HUES6 (cell line): ENCODE results near the gene CATSPERD.
"Not testable (repeated sequence)": the region's sequence is repeated elsewhere in the genome, so short reads cannot be mapped to it uniquely, and the experiment has no call there.

Experiments
- H3K27ac ChIP-seq: 2 replicates; pipeline ENCODE4 v1.7.0; 2013; ENCODE audit warnings: low read depth, mild to moderate bottlenecking, low read length, inconsistent platforms
- H3K27me3 ChIP-seq: 2 replicates; pipeline ENCODE4 v1.6.1; 2013; ENCODE audit warnings: low read length; ENCODE audit not compliant: control insufficient read depth, insufficient read depth
- H3K36me3 ChIP-seq: 2 replicates; pipeline ENCODE4 v1.6.1; 2013; ENCODE audit warnings: low read length; ENCODE audit not compliant: control insufficient read depth, insufficient read depth
- H3K4me1 ChIP-seq: 2 replicates; pipeline ENCODE4 v1.6.1; 2013; ENCODE audit warnings: low read length; ENCODE audit not compliant: control insufficient read depth, insufficient read depth
- H3K4me3 ChIP-seq: 2 replicates; pipeline ENCODE4 v1.5.1; 2013; ENCODE audit warnings: low read depth, low read length
- H3K9ac ChIP-seq: one replicate; pipeline ENCODE4 v1.6.1; 2013; ENCODE audit warnings: mild to moderate bottlenecking, low read length
- H3K9me3 ChIP-seq: 2 replicates; pipeline ENCODE4 v1.6.1; 2013; ENCODE audit warnings: low read depth, low read length; ENCODE audit not compliant: control insufficient read depth, insufficient read depth

The CATSPERD gene

DNA sequence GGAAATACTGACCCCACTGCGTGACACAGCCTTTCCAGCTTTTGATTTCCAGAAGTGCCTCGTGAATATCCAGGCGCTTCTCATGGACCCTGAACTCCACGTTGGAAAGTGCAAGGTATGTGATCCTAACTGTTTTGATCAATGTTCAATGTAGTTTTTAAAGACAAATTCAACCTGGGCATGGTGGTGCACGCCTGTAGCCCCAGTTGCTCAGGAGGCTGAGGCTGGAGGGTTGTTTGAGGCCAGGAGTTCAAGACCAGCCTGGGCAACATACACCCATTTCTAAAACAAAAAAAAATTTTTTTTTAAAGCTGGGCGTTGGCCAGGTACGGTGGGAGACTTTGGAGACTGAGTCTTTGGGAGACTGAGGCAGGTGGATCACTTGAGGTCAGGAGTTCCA, 31.3 kb downstream of the CATSPERD start:
- Histone ChIP-seq H3K4me1 (no peaks in the 10 kb centered on the region), H3K9me3 (no peaks in the 10 kb centered on the region), H3K9ac (no peak overlapping the region), H3K4me3 (no peak overlapping the region), H3K27me3 (no peaks in the 10 kb centered on the region), H3K27ac (no peak overlapping the region), H3K36me3 (no peaks in the 10 kb centered on the region)

DNA sequence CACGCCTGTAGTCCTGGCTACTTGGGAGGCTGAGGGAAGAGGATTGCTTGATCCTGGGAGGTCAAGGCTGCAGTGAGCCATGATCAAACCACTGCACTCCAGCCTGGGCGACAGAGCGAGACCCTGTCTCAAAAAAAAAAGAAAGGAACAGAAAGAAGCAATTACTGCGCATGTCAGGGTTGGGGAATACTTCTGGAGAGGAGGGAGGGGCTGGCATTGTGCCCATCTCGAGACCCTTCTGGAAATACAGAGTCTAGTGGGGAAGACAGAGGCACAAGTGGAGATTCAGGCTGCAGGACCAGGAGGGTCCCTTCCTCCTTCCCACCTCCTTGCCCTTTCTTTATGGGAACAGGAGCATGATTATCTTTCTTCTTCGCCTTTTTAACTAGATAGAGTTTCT, 33.3 kb downstream of the CATSPERD start:
- Histone ChIP-seq H3K4me3 (no peak overlapping the region), H3K27ac (no peak overlapping the region), H3K9me3 (no peaks in the 10 kb centered on the region), H3K4me1 (no peaks in the 10 kb centered on the region), H3K36me3 (no peaks in the 10 kb centered on the region), H3K27me3 (no peaks in the 10 kb centered on the region), H3K9ac (no peak overlapping the region)

DNA sequence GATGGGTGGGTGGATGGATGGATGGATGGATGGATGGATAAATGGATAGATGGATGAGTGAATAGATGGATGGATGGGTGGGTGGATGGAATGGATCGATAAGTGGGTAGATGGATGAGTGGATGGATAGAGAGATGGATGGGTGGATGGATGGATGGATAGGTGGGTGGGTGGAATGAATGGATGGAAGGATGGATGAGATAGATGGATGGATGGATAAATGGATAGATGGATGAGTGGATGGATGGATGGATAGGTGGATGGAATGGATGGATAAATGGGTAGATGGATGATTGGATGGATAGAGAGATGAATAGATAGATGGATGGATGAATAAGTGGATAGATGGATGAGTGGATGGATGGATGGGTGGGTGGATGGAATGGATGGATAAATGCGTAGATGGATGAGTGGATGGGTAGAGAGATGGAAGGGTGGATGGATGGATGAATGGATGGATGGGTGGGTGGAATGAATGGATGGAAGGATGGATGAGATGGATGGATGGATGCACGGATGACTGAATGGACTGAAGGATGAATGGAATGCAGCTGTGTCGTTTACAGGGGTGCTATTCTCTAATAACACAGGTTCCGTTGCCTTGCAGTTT, 42.3 kb downstream of the CATSPERD start:
- Histone ChIP-seq H3K27me3 (no peaks in the 10 kb centered on the region), H3K27ac (no peak overlapping the region), H3K36me3 (no peaks in the 10 kb centered on the region), H3K4me1 (no peaks in the 10 kb centered on the region), H3K9ac (no peak overlapping the region), H3K9me3 (no peaks in the 10 kb centered on the region), H3K4me3 (no peak overlapping the region)

DNA sequence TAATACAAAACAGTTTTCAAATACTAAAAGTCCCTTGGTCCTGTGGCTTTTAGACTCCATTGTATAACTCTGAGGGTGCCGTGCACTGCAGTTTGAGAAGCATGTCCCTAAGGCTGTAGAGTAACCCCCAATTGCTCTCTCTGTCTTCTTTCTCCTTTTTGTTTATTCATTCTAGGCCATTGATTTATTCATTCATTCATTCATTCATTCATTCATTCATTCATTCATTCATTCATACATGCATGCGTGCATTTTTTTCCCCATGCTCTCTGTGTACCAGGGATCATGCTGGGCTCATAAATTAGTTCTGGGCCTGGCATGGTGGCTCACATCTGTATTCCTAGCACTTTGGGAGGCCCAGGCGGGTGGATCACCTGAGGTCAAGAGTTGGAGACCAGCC, 44.8 kb downstream of the CATSPERD start:
- no peak overlapping the region for H3K9ac ChIP-seq
- H3K36me3 ChIP-seq: no peaks in the 10 kb centered on the region
- no peaks in the 10 kb centered on the region for H3K4me1 ChIP-seq
- no peaks in the 10 kb centered on the region for H3K27me3 ChIP-seq
- no peaks in the 10 kb centered on the region for H3K9me3 ChIP-seq
- no peak overlapping the region for H3K4me3 ChIP-seq
- H3K27ac ChIP-seq: no peak overlapping the region

DNA sequence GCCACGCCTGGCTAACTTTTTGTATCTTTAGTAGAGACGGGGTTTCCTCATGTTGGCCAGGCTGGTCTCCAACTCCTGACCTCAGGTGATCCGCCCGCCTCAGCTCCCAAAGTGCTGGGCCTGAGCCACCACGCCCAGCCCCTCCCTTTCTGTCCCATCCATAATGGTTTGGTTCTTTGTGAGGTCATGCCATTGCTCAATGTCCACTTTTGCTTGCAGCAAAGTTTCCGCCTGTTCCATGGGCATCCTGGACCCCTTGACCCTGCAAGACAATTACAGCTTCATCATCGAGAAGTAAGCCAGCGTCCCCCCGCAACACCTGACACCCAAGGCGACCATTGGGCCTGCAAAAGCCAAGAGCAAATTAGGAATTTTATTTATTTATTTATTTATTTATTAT, 47.5 kb downstream of the CATSPERD start:
- no peak overlapping the region for H3K9ac ChIP-seq
- no peak overlapping the region for H3K27ac ChIP-seq
- no peak overlapping the region for H3K4me3 ChIP-seq
- H3K4me1 ChIP-seq: no peaks in the 10 kb centered on the region
- no peaks in the 10 kb centered on the region for H3K36me3 ChIP-seq
- no peaks in the 10 kb centered on the region for H3K27me3 ChIP-seq
- no peaks in the 10 kb centered on the region for H3K9me3 ChIP-seq

DNA sequence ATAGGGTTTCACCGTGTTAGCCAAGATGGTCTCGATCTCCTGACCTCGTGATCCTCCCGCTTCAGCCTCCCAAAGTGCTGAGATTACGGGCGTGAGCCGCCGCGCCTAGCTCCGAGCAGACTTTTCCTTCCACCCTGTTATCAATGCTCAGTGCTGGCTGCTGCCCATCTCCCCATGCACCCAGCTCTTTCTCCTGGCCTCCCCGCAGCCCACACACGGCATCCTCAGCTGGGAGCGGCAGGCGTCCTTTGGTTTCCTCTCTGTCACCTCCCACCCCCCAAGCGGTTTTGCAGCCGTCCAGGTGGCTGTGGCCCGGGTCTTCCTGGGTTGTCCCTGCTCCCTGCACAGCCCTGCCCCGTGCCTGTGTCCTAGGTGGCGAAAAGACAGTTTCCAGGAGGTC, 52.0 kb downstream of the CATSPERD start:
- H3K27me3 ChIP-seq: no peaks in the 10 kb centered on the region
- H3K9me3 ChIP-seq: peaks cover 2% of the 10 kb centered on the region; the same call in 1 of the 2 replicates
- H3K4me3 ChIP-seq: no peak overlapping the region
- no peak overlapping the region for H3K9ac ChIP-seq
- H3K27ac ChIP-seq: no peak overlapping the region
- no peaks in the 10 kb centered on the region for H3K36me3 ChIP-seq
- no peaks in the 10 kb centered on the region for H3K4me1 ChIP-seq

DNA sequence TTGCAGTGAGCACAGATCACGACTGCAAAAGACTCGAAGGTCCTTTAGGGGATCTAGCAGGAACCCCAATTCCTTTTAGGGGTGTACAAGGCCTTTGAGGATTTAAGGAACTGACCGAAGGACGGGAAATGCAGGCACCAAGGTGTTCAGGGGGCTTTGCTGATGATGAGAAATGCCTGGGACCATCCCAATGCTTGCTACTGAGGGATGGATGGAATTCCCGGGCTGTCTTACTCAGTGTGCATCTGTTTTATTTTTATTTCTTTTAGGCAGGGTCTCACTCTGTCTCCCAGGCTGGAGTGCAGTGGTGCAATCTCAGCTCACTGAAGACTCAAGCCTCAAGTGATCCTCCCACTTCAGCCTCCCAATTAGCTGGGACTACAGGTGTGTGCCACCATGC, 52.8 kb downstream of the CATSPERD start:
- Histone ChIP-seq H3K27ac (no peak overlapping the region), H3K9ac (no peak overlapping the region)

DNA sequence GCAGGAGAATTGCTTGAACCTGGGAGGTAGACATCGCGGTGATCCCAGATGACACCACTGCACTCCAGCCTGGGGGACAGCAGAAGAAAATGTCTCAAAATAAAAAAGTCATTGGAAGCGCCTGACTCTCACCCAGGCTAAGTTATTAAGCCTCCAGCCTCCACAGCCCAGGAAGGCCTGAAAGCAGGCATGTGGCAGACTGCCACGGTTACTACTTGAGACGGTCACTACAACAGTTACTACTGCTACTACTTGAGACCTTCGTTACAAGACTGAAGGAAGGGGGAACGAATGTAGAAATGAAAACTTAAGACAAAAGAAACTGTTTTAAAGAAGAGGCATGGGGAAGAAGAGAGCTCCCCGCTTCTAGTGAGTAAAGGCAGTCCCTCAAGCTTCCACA, 54.5 kb downstream of the CATSPERD start:
- H3K4me3 ChIP-seq: no peak overlapping the region
- H3K36me3 ChIP-seq: no peaks in the 10 kb centered on the region
- H3K4me1 ChIP-seq: no peaks in the 10 kb centered on the region
- peaks cover 2% of the 10 kb centered on the region; the same call in 1 of the 2 replicates for H3K9me3 ChIP-seq
- H3K9ac ChIP-seq: no peak overlapping the region
- no peak overlapping the region for H3K27ac ChIP-seq
- H3K27me3 ChIP-seq: no peaks in the 10 kb centered on the region

More for the DNA sequence above, 52.8 kb downstream of the CATSPERD start:
- Histone ChIP-seq H3K27me3 (no peaks in the 10 kb centered on the region), H3K4me3 (no peak overlapping the region), H3K36me3 (no peaks in the 10 kb centered on the region), H3K9me3 (peaks cover 2% of the 10 kb centered on the region; the same call in 1 of the 2 replicates), H3K4me1 (no peaks in the 10 kb centered on the region)

DNA sequence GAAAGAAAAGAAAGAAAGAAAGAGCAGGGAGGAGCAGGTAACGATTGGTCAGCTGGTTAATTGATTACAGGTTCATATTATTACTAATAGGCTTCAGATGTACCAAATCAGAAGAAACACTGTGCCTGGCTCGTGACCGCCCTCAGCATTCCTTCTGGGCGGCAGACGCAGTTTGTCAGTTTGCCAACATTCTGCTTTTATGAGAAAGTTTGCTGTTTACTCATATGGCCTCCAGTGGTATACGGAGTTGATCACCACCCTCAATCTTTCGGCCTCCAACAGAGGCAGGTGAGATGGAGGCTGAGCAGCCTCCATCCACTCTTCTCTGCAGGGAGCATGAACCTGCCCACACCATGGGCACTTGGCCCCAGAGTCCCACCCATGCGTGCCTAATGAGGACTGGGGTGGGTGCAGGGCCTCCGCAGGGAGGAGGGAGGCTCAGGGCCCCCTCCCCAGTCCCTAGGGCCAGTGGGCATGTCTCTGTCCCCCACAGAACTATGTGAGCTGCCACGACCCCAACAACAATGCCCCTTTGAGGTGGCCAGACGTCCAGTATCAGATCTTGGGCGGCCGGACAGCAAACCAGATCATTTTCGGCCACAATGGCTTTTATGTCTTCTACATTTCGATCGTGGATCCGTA, 55.4 kb downstream of the CATSPERD start:
- Histone ChIP-seq H3K36me3 (no peaks in the 10 kb centered on the region), H3K27me3 (no peaks in the 10 kb centered on the region), H3K9ac (no peak overlapping the region), H3K4me1 (no peaks in the 10 kb centered on the region), H3K27ac (no peak overlapping the region), H3K4me3 (no peak overlapping the region), H3K9me3 (peaks cover 2% of the 10 kb centered on the region; the same call in 1 of the 2 replicates)

DNA sequence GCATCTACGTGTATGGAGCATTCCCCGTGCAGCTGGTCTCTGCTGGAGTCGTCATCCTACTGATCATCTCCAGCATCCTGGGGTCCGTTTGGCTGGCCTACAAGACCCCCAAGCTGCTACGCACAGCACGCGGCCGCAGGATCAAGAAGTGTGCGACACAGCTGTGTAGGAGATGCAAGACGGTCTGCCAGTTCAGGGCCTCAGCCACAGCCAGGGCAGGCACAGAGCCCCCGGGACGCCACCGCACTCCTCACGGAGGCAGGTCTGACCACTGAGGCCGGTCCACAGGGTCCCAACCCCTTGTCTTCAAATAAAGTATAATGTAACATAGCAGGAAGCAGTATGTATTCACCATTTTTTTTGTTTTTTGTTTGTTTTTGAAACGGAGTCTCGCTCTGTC, 58.0 kb downstream of the CATSPERD start:
- Histone ChIP-seq H3K9me3 (no peaks in the 10 kb centered on the region; the same call in 1 of the 2 replicates), H3K4me1 (no peaks in the 10 kb centered on the region), H3K27ac (no peak overlapping the region), H3K9ac (no peak overlapping the region), H3K4me3 (no peak overlapping the region), H3K36me3 (peaks cover 8% of the 10 kb centered on the region; the same call in 1 of the 2 replicates), H3K27me3 (no peaks in the 10 kb centered on the region)

DNA sequence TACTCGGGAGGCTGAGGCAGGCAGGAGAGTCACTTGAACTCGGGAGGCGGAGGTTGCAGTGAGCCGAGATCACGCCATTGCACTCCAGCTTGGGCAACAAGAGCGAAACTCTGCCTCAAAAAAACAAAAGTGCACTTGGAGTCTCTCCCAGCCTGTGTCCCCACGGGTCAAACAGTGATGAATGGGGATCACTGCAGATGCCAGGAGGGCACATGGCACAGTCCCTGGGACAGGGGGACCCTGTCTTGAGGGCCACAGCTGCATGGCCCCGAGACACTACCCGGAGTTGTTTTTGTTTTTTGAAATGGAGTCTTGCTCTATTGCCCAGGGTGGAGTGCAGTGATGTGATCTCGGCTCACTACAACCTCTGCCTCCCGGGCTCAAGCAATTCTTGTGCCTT, 60.5 kb downstream of the CATSPERD start:
- H3K36me3 ChIP-seq: peaks cover 26% of the 10 kb centered on the region
- not testable (repeated sequence) for H3K27me3 ChIP-seq, H3K9ac ChIP-seq, H3K4me1 ChIP-seq, H3K27ac ChIP-seq, H3K9me3 ChIP-seq, H3K4me3 ChIP-seq
